M059J (cell line): Measurements from ENCODE around the gene ADGRF3. TPM values are rescaled to one million over a fixed set of nuclear protein-coding genes. Genes with fewer than 3 reads are reported as not detected.
A peak's percentile ranks its signal among the peaks of the same experiment; 100 is the strongest.
"Not testable (repeated sequence)": the region's sequence is repeated elsewhere in the genome, so short reads cannot be mapped to it uniquely, and the experiment has no call there.

ENCODE experiments used
- DNase-seq: peaks from one replicate; pipeline ENCODE4 v3.0.0-alpha.2; 2012; ENCODE audit warnings: low read depth
- total RNA-seq: library from RNA; depleted of rRNA; stranded (reverse); fragments of >200 nt; shearing (Covaris generic); gene quantifications from 2 replicates; pipeline ENCODE4 v1.2.3, GENCODE V29; 2014

Gene ADGRF3
- total RNA-seq, 1 experiment from 2014 or later = 0.10 TPM

DNA sequence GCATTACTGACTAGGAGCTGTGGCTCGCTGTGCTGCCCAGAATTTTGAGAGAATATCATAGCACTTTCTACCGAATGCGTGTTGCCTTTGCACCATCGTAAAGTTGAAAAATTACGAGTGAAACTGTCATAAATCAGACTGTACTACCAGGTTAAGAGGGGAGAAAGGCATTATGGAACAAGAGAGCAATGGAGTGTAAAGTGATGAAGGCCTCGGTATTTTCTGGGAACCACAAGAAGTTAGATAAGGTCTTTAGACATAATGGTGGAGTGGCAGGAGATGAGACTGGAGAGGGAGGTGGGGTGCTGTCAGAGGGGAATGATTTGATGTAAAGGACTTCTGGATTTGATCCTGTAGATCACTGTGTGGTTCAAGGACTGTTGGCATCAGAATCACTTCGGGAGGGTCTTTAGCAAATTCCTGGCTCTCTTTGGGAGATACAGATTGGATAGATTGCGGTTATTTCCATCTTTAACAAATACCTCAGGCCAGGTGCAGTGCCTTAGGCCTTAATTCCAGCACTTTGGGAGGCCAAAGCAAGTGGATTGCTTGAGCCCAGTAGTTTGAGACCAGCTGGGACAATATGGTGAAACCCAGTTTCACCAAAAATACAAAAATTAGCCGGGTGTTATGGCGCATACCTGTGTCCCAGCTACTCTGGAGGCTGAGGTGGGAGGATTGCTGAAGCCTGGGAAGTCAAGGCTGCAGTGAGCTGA is 4.9 kb upstream of the ADGRF3 start:
- no peak for DNase-seq

DNA sequence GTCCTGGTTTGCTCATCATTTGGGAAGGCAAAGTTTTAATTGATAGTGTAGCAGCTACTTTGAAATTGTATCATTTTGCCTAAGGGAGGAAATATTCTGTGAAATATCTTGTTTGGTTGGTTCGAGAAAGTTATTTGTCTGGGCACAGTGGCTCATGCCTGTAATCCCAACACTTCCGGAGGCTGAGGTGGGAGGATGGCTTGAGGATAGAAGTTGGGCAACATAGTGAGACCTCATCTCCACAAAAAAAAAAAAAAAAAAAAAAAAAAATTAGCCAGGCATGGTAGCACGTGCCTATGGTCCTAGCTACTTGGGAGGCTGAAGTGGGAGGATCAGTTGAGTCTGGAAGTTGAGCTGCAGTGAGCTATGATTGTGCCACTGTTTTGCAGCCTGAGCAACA is 3.1 kb upstream of the ADGRF3 start:
- no peak for DNase-seq

DNA sequence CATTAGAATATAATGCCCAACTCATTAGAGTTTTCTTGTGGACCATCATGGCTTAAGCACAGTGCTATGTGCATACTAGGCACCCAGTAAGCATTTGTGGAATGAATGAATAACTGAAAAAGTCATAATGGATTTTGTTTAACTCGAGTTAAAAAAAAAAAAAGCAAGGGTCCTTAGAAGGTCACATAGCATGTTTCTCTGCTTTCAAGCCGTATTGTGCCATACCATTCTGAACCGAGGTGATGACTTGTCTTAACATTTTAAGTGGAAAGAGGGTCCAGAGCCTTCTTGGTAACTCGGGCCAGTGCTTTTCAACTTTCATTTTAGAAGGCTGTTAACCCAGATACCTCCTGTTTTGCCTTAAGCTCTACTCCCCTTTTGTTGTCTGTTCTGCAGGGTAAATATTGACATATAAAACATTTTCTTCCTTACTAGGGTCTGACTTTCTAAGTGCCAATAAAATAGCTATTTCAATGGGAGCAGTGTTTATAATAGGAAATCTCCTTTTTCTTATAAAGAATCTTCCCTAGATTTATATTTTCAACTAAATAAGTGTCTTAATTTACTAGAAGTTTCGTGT is 787 bp upstream of the ADGRF3 start:
- peak; percentile 8 for DNase-seq

DNA sequence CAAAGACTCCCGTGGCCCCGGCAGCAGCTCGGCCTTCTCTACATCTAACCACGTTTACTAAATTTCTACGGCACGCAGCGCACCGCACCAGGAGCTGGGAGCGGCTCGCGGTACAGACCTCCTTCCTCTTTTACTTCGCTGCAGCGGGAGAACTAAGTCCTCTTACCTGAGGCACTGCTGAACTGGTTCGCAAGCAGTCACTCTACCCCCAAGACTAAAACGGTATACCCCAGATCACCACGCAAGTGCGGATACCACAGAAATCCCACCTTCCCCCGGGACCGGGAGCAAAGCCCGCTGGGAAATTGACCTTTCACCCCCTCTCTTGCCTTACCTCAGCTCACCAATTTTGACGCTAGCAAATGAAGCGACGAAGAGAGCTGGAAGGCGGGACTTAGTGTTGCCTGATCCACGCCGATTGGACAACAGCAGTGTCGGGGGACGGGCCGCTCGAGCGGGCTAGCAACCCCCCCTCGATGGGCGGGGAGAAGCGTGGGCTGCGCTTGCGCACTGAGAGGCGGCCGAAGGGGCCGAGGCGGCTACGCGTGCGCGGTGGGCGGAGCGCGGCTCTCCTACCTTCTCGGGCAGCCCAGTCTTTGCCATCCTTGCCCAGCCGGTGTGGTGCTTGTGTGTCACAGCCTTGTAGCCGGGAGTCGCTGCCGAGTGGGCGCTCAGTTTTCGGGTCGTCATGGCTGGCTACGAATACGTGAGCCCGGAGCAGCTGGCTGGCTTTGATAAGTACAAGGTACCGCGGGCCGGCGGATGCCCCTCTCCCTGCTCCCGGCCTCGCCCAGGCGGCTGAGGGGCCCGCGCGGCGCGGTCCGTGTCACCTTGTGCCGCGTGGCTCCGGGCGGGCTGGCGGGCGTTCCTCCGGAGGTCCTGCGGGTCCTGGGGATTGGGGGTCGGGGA is 790 bp downstream of the ADGRF3 start, which contains the start of gene SELENOI:
TSS of gene SELENOI (plus strand) at position 599 of the 909 bp plus-strand sequence. CDS start at position 689, 90 bp downstream.
- peak; percentile 98 for DNase-seq

DNA sequence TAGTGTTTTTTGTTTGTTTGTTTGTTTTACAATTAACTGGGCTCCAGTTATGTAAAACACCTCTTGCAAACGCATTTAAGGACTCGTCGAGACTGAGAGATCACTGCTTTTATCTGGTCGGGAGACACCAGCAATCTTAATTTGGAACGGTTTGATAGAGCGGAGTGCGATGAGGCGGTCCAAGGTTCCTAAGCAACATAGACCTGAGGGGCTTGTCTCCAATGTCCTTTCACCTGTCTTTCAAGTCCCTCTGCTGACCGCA is 1.4 kb downstream of the ADGRF3 start:
- DNase-seq = no peak

DNA sequence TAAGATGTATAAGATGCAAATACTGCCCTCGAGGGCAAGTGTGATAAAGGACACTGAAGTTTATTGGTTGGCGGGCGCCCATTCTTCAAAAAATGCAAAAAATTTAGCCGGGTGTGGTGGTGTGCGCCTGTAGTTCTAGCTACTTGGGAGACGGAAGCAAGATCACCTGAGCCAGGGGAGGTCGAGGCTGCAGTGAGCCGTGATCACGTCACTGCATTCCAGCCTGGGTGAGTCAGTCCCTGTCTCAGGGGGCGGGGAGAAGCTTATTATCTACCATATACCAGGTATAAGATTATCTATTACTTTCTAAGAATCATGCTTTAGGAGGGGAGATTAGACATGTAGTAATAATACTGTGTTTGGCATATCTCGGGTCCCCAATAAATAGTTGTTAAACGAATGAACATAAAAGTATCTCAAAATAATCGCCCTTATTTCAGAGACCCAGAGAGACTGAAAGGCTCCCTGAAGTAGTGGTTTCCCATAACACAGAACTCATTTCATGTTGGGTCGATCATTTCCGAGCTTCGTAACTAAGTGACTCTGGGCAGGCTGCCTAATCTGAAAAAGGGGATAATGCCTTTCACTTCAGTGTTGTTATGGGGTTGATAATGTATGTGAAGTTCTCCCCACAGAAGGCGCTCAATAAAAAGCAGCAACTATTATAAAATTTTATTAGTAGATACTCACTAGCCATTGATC is 1.9 kb downstream of the ADGRF3 start:
- peak; percentile 44 for DNase-seq

DNA sequence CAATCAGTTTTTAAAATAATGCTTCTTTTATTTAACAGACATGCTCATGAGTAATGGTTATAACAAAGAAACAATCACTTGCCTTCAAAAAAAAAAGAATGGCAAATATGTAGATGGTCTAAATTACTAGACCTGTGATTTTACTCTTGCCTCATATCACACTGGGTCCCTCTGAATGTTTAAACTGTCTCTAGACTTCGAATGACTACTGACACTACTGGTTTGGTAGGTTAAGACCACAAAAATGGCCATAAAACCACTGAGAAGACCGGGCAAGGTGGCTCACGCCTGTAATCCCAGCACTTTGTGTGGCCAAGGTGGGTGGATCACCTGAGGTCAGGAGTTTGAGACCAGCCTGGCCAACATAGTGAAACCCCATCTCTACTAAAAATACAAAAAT is 5.8 kb downstream of the ADGRF3 start:
- no peak for DNase-seq

DNA sequence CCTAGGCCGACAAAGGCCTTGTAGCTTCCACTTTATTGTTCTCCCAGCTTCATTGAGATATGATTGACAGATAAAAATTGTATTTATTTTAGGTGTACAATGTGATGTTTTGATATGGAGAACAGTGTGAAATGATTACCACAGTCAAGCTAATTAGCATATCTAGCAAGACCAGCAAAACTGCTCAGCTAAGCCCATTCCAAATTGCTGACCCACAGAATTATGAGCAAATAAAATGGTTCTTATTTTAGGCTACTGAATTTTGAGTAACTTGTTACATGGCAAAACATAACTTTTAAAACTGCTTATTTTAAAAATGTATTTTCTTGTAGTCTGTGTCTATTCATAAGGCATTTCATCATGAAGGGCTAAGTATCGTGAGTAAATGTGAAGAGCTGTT is 9.3 kb downstream of the ADGRF3 start:
- DNase-seq = no peak

DNA sequence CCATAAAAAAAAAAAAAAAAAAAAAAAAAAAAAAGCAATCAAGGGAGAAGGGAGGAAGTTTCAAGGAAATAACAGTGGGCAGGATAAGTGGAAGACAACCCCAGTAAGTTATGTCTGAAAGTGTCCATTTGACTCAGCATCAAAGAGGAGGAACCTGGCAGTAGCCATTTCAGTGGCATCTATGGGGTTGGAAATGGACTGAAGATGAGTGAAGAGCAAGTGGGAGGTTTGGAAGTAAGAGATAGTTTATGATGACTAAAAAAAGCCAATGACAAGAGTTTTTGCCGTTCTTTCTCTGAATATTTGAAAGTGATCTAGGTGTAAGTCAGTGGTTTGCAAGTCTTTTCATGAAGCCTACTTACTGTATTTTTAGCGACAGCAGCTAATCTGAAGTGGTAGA is 9.9 kb downstream of the ADGRF3 start:
- no peak for DNase-seq

DNA sequence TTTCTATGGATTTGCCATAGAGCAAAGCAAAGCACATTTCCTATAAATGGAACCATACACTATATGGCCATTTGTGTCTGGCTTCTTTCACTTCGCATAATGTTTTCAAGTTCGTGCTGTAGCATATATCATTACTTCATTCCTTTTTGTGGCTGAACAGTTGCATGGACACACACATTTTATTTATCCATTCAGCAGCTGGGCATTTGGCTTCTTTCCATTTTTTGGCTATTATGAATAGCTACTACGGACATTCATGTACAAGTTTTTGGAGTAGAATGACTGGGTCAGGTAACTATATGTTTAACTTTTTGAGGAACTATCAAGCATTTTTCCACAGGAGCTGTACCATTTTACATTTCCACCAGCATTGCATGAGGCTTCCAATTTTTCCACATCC is 11.4 kb downstream of the ADGRF3 start:
- no peak for DNase-seq

DNA sequence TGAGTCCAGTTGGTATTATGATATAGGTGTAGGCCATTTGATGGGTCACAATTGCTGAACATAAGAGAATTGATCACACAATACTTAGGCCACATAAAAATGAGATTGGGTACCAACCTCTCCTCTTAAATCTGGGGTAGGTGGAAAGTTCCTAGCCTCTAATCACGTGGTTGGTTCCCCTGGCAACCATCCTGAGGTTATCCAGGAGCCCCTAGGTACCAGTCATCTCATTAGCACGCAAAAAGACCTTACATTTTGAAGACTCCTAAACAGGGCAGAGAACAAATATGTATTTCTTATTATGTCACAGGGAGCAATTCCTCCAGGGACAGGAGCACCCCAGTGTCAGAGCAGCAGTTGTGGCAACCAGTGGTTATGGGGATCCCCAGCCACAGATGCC is 13.3 kb downstream of the ADGRF3 start:
- DNase-seq = no peak

DNA sequence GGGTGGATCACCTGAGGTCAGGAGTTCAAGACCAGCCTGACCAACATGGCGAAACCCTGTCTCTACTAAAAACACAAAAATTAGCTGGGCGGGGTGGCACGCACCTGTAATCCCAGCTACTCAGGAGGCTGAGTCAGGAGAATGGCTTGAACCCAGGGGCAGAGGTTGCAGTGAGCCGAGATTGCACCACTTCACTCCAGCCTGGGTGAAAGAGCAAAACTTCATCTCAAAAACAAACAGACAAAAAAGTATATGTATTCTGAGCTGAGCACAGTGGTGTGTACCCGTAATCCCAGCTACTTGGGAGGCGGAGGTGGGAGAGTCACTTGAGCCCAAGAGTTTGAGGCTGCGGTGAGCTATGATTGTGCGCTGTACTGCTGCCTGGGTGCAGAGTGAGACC is 15.3 kb downstream of the ADGRF3 start:
- not testable (repeated sequence) for DNase-seq

DNA sequence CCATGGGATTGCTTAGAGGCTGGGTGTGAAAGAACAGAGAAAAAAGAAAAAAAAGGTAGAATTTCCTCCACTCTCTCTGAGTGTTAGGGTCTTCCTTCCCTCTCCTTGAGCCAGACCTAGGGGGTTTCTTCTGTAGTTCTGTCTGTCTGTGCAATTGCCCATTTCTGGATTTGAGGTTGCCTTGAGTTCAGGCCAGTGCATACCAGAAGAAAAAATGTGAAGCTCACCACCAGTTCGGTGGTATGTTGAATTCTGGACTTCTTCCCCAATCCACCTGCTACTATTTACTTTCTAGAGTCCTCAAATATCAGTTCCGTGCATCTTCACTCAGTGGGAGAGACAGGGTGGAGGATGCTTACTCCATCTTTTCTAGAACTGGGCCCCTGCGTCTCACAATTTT is 16.0 kb downstream of the ADGRF3 start:
- no peak for DNase-seq

DNA sequence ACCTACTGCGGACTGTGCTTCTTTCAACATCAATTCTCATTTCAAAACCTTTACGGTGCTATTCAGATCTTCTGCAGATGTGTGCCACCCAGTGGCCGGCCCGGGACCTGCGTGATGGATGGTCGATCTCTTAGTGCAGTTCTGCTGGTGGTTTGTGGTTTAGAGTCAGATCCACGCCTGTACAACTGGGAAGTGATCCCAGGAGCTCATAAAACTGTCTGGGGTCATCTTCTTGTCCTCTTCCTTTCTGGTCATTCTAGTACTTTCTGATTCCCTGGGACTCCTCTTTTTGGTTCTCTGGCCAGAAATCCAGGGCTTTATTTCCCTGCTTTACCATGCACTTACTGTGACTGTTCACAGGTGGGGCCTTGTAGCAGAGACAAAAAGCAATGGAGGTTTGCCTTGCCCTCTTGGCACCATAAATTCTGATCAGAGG is 16.5 kb downstream of the ADGRF3 start:
- peak; percentile 87 for DNase-seq

DNA sequence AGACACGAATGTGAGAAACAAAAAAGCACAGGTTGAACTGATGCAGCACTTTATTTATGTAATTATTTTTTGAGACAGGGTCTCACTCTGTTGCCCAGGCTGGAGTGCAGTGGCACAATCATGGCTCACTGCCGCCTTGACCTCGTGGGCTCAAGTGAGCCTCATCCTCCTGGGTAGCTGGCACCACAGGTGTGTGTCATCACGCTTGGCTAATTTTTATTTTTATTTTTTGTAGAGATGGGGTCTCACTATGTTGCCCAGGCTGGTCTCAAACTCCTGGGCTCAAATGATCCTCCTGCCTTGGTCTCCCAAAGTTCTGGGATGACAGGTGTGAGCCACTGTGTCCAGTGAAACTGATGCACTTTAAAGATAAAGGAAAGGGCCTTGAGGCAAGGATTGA is 17.5 kb downstream of the ADGRF3 start:
- not testable (repeated sequence) for DNase-seq

DNA sequence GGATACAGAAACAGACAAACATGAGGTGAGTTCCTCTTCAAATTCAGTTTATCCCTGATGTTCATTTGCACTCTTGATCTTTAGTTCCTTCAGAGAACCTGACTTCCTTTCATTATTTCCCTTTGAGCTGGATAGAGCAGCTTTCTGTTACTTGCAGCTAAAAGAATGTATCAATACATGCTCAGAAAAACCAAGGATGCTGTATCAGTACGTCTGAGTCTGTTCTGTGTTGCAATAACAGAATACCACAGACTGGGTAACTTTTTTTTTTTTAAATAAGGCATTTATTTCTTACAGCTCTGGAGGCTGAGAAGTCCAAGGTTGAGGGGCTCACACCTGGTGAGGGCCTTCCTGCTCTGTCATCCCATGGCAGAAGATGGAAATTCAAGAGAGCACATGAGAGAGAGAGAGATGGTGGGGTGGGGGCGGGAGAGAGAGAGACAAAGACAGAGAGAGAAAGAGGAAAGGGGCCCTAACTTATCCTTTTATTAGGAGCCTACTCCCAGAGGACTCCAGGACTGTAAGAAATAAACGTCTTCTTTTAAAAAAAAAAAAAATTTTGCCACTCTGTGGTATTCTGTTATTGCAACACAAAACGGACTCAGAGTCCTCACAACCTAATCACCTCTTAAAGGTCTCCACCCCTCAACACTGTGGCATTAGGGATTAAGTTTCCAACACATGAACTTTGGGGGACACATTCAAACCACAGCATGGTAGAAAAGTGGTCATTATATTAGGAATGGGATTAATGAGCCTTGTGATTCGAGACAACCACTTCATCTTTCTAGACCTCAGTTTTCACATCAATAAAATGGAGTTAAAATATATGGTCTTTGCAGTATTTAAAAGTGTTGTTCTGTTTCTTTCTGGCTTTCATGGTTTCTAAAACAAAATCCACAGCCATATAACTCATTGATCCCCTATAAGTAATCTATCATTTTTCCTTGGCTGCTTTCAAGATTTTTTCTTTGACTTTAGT is 19.0 kb downstream of the ADGRF3 start:
- no peak for DNase-seq

DNA sequence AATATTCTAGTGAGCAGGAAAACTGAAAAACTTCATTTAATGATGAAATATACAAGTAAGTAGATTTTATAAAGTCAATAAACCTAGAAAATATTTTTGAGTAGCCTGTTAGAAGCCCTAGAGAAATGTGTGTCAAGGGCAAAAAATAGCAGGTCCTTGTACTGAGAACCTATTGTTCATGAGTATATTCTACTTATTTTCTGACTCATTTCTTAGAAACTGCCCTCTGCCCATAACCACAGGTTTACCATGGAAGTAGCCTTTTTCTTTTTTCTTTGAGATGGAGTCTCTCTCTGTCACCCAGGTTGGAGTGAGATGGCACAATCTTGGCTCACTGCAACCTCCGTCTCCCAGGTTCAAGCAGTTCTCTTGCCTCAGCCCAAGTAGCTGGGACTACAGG is 20.1 kb downstream of the ADGRF3 start:
- DNase-seq = peak; percentile 8

DNA sequence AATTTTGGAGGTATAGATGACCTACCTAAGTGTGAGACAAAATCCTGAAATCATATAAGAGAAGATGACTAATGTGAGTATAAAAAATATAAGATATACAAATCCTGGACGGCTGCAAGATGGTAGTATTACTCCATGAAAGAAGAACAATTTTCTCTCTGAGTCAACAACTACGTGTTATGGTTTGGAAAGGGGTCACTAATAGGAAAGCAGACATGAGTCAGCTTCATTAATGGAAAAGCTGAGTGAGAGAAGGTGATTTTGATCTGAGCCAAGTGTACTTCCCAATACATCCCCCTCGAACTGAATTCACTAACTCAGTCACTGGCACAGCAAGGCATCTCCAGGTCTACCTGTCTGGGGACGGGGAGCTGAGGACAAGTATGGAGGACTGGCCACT is 20.7 kb downstream of the ADGRF3 start:
- peak; percentile 65 for DNase-seq

DNA sequence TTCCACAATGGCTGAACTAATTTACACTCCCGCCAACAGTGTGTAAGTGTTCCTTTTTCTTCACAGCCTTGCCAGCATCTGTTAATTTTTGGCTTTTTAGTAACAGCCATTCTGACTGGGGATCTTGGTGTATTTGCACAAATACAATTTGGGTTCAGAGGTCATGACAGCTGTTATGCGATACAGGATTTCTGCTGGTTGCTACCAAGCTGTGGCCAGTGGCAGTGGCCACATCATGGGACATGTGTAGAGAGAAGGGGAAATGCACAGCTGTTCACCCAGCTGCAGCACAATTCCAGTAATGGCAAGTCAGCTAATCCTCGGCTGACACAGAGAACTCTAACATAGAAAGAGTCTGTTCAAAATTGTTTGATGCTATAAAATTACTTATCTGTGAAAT is 21.7 kb downstream of the ADGRF3 start:
- DNase-seq = no peak

DNA sequence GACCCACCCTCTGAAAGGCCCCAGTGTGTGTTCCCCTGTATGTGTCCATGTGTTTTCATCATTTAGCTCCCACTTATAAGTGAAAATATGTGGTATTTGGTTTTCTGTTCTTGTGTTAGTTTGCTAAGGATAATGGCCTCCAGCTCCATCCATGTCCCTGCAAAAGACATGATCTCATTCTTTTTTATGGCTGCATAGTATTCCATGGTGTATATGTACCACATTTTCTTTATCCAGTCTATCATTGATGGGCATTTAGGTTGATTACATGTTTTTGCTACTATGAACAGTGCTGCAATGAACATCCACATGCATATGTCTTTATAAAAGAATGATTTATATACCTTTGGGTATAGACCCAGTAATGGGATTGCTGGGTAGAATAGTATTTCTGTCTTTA is 22.1 kb downstream of the ADGRF3 start:
- DNase-seq = not testable (repeated sequence)

DNA sequence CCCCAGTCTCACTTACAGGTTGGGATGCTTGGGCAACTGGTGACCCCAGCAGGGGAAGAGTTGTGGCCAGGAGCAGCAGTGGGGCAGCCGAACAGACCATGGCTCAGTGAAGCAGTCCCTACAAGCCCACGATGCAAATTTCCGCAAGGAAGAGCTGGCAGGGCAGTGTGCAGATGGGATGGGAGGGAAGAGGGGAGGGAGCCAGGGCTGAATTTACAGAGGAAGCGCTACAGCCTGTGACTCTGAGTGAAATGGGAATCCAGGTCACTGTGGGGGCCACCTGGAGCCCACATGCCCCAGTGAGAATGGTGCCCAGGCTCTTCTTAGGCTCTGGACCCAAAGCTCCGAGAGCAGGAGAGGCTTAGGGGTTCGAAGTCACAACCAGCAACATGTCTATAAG is 27.6 kb downstream of the ADGRF3 start:
- no peak for DNase-seq
